ENCODE data around the gene EID3. TPM values are rescaled to one million over a fixed set of nuclear protein-coding genes. Genes with fewer than 3 reads are reported as not detected.

Gene EID3
- total RNA-seq, 1 experiment from 2014 or later, result 2.1 TPM

- peak; percentile 89 for DNase-seq (ENCODE audit: low read depth)
These were observed 14.8 kb upstream of the EID3 start for GRCh38 chr12:104288635-104289274.

GRCh38 chr12:104290320-104290719 is 13.2 kb upstream of the EID3 start:
- DNase-seq (ENCODE audit: low read depth), result no peak

- no peak for DNase-seq (ENCODE audit: low read depth)
These were observed 12.7 kb upstream of the EID3 start for GRCh38 chr12:104290855-104291254.

- DNase-seq (ENCODE audit: low read depth), result no peak
These were observed 11.5 kb upstream of the EID3 start for GRCh38 chr12:104291867-104292524.

- DNase-seq (ENCODE audit: low read depth), result no peak
These were observed 10.4 kb upstream of the EID3 start for GRCh38 chr12:104292872-104293794.

GRCh38 chr12:104294158-104294859 is 9.2 kb upstream of the EID3 start:
- peak; percentile 44 for DNase-seq (ENCODE audit: low read depth)

GRCh38 chr12:104294927-104295668 is 8.4 kb upstream of the EID3 start:
- no peak for DNase-seq (ENCODE audit: low read depth)

- DNase-seq (ENCODE audit: low read depth), result no peak
These were observed 7.6 kb upstream of the EID3 start for GRCh38 chr12:104295954-104296353.

GRCh38 chr12:104296718-104297117 is 6.8 kb upstream of the EID3 start:
- no peak for DNase-seq (ENCODE audit: low read depth)

- no peak for DNase-seq (ENCODE audit: low read depth)
These were observed 5.9 kb upstream of the EID3 start for GRCh38 chr12:104297477-104298113.

GRCh38 chr12:104299842-104300481 is 3.6 kb upstream of the EID3 start:
- DNase-seq (ENCODE audit: low read depth), result no peak

- no peak for DNase-seq (ENCODE audit: low read depth)
These were observed 896 bp downstream of the EID3 start for GRCh38 chr12:104304261-104305009.

GRCh38 chr12:104305349-104305748 is 1.8 kb downstream of the EID3 start:
- no peak for DNase-seq (ENCODE audit: low read depth)

GRCh38 chr12:104306376-104306775 is 2.8 kb downstream of the EID3 start:
- no peak for DNase-seq (ENCODE audit: low read depth)

- no peak for DNase-seq (ENCODE audit: low read depth)
These were observed 3.6 kb downstream of the EID3 start for GRCh38 chr12:104306943-104307654.

- DNase-seq (ENCODE audit: low read depth), result no peak
These were observed 4.1 kb downstream of the EID3 start for GRCh38 chr12:104307655-104308000.

GRCh38 chr12:104309446-104309993 is 6.0 kb downstream of the EID3 start:
- DNase-seq (ENCODE audit: low read depth), result no peak

Measured in HT1080 (cell line).